Stomach smooth muscle (tissue), 2 donors: ENCODE measurements around the gene GRIK2.

ENCODE experiments used
- H3K27ac ChIP-seq: one replicate; pipeline ENCODE4 v1.7.0; 2013; ENCODE audit warnings: mild to moderate bottlenecking, low read length, inconsistent platforms
- H3K27me3 ChIP-seq, 2 donors: one replicate each; pipeline ENCODE4 v1.7.0; 2013; ENCODE audit warnings: low read length in 2 of 2; ENCODE audit not compliant: insufficient read depth in 2 of 2, control insufficient read depth in 1 of 2
- H3K36me3 ChIP-seq, 2 donors: one replicate each; pipeline ENCODE4 v1.7.0; 2013; ENCODE audit warnings: low read length in 2 of 2; ENCODE audit not compliant: control insufficient read depth in 2 of 2, insufficient read depth in 2 of 2
- H3K4me1 ChIP-seq: one replicate; pipeline ENCODE4 v1.7.0; 2013; ENCODE audit warnings: low read length; ENCODE audit not compliant: control insufficient read depth, insufficient read depth
- H3K4me3 ChIP-seq, 2 donors: one replicate each; pipeline ENCODE4 v1.7.0; 2013; ENCODE audit warnings: low read length in 2 of 2
- H3K9ac ChIP-seq, 2 donors: one replicate each; pipeline ENCODE4 v1.7.0; 2013; ENCODE audit warnings: low read length in 2 of 2, mild to moderate bottlenecking in 1 of 2
- H3K9me3 ChIP-seq, 2 donors: one replicate each; pipeline ENCODE4 v1.7.0; 2013; ENCODE audit warnings: low read length in 2 of 2; ENCODE audit not compliant: control insufficient read depth in 2 of 2
- donor health status: healthy.
- donor health status: Pancreatic carcinoma.

The GRIK2 gene

GRCh38 chr6:101909366-101909765 lies 515.9 kb downstream of the GRIK2 start:
- H3K27ac ChIP-seq = no peak overlapping the region

GRCh38 chr6:101912311-101912710 lies 518.8 kb downstream of the GRIK2 start:
- Histone ChIP-seq H3K4me1 (no peaks in the 10 kb centered on the region), H3K4me3 (no peak overlapping the region), H3K27me3 (no peaks in the 10 kb centered on the region), H3K27ac (no peak overlapping the region), H3K9ac (no peak overlapping the region), H3K9me3 (no peaks in the 10 kb centered on the region), H3K36me3 (no peaks in the 10 kb centered on the region)

More at GRCh38 chr6:101909366-101909765, 515.9 kb downstream of the GRIK2 start:
- Histone ChIP-seq H3K4me1 (no peaks in the 10 kb centered on the region), H3K9me3 (no peaks in the 10 kb centered on the region), H3K4me3 (no peak overlapping the region), H3K36me3 (no peaks in the 10 kb centered on the region), H3K27me3 (no peaks in the 10 kb centered on the region), H3K9ac (no peak overlapping the region)

- H3K27me3 ChIP-seq = no peaks in the 10 kb centered on the region
- no peak overlapping the region for H3K4me3 ChIP-seq
- H3K27ac ChIP-seq = no peak overlapping the region
- no peaks in the 10 kb centered on the region for H3K9me3 ChIP-seq
- H3K9ac ChIP-seq = no peak overlapping the region
- no peaks in the 10 kb centered on the region for H3K36me3 ChIP-seq
- H3K4me1 ChIP-seq = no peaks in the 10 kb centered on the region
These were observed 525.0 kb downstream of the GRIK2 start for GRCh38 chr6:101918471-101918870.

GRCh38 chr6:101921829-101922450 lies 528.4 kb downstream of the GRIK2 start:
- Histone ChIP-seq H3K4me3 (no peak overlapping the region), H3K9me3 (no peaks in the 10 kb centered on the region), H3K4me1 (no peaks in the 10 kb centered on the region), H3K36me3 (no peaks in the 10 kb centered on the region), H3K27ac (no peak overlapping the region), H3K9ac (no peak overlapping the region), H3K27me3 (no peaks in the 10 kb centered on the region)

- Histone ChIP-seq H3K36me3 (no peaks in the 10 kb centered on the region), H3K27ac (no peak overlapping the region), H3K27me3 (no peaks in the 10 kb centered on the region), H3K4me3 (no peak overlapping the region), H3K9ac (no peak overlapping the region), H3K9me3 (no peaks in the 10 kb centered on the region), H3K4me1 (no peaks in the 10 kb centered on the region)
These were observed 532.8 kb downstream of the GRIK2 start for GRCh38 chr6:101926149-101926925.

GRCh38 chr6:101931766-101932165 lies 538.3 kb downstream of the GRIK2 start:
- no peak overlapping the region for H3K4me3 ChIP-seq
- H3K27me3 ChIP-seq = no peaks in the 10 kb centered on the region
- no peaks in the 10 kb centered on the region for H3K9me3 ChIP-seq
- H3K9ac ChIP-seq = no peak overlapping the region
- no peaks in the 10 kb centered on the region for H3K4me1 ChIP-seq
- no peak overlapping the region for H3K27ac ChIP-seq
- H3K36me3 ChIP-seq = no peaks in the 10 kb centered on the region

- H3K9me3 ChIP-seq = no peaks in the 10 kb centered on the region
- no peak overlapping the region for H3K4me3 ChIP-seq
These were observed 539.2 kb downstream of the GRIK2 start for GRCh38 chr6:101932704-101933103.

GRCh38 chr6:101935732-101936131 lies 542.2 kb downstream of the GRIK2 start:
- Histone ChIP-seq H3K27me3 (no peaks in the 10 kb centered on the region), H3K36me3 (no peaks in the 10 kb centered on the region), H3K4me3 (no peak overlapping the region), H3K27ac (no peak overlapping the region), H3K9ac (no peak overlapping the region), H3K9me3 (no peaks in the 10 kb centered on the region), H3K4me1 (no peaks in the 10 kb centered on the region)

More at GRCh38 chr6:101932704-101933103, 539.2 kb downstream of the GRIK2 start:
- Histone ChIP-seq H3K27me3 (no peaks in the 10 kb centered on the region), H3K36me3 (no peaks in the 10 kb centered on the region), H3K9ac (no peak overlapping the region), H3K4me1 (no peaks in the 10 kb centered on the region), H3K27ac (no peak overlapping the region)

- H3K9me3 ChIP-seq = no peaks in the 10 kb centered on the region
- no peak overlapping the region for H3K4me3 ChIP-seq
- no peaks in the 10 kb centered on the region for H3K36me3 ChIP-seq
- H3K27me3 ChIP-seq = no peaks in the 10 kb centered on the region
- H3K9ac ChIP-seq = no peak overlapping the region
- H3K4me1 ChIP-seq = no peaks in the 10 kb centered on the region
- no peak overlapping the region for H3K27ac ChIP-seq
These were observed 543.0 kb downstream of the GRIK2 start for GRCh38 chr6:101936516-101936915.

- H3K9me3 ChIP-seq = no peaks in the 10 kb centered on the region
- no peak overlapping the region for H3K27ac ChIP-seq
- H3K4me1 ChIP-seq = no peaks in the 10 kb centered on the region
These were observed 543.6 kb downstream of the GRIK2 start for GRCh38 chr6:101937108-101937507.

GRCh38 chr6:101940391-101940790 lies 546.9 kb downstream of the GRIK2 start:
- no peaks in the 10 kb centered on the region for H3K4me1 ChIP-seq
- H3K27ac ChIP-seq = no peak overlapping the region
- H3K4me3 ChIP-seq = no peak overlapping the region
- no peaks in the 10 kb centered on the region for H3K9me3 ChIP-seq
- no peak overlapping the region for H3K9ac ChIP-seq
- no peaks in the 10 kb centered on the region for H3K36me3 ChIP-seq
- H3K27me3 ChIP-seq = no peaks in the 10 kb centered on the region

More at GRCh38 chr6:101937108-101937507, 543.6 kb downstream of the GRIK2 start:
- no peaks in the 10 kb centered on the region for H3K36me3 ChIP-seq
- H3K4me3 ChIP-seq = no peak overlapping the region
- no peaks in the 10 kb centered on the region for H3K27me3 ChIP-seq
- no peak overlapping the region for H3K9ac ChIP-seq
